ENCODE results near the gene CEP85L.

DNA sequence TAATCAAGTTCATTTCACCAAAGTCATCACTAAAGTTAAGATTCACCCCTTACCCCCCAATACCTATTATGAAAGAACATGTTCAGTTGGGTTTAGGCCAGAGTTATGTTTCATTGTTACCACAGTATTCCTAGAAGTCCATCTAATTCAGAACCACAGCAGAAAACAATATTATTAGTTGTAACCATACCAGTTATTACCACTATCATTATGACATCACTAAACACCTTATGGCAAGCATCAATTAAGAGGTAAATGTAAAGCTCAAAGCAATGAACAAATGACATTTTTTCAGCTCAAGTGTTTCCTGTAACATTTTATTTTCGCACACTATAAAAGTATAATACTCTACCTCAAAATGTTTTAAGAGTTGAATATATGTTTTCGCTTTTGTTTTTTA lies 4.4 kb downstream of the CEP85L start:
- TF ChIP-seq, protein P1, sequence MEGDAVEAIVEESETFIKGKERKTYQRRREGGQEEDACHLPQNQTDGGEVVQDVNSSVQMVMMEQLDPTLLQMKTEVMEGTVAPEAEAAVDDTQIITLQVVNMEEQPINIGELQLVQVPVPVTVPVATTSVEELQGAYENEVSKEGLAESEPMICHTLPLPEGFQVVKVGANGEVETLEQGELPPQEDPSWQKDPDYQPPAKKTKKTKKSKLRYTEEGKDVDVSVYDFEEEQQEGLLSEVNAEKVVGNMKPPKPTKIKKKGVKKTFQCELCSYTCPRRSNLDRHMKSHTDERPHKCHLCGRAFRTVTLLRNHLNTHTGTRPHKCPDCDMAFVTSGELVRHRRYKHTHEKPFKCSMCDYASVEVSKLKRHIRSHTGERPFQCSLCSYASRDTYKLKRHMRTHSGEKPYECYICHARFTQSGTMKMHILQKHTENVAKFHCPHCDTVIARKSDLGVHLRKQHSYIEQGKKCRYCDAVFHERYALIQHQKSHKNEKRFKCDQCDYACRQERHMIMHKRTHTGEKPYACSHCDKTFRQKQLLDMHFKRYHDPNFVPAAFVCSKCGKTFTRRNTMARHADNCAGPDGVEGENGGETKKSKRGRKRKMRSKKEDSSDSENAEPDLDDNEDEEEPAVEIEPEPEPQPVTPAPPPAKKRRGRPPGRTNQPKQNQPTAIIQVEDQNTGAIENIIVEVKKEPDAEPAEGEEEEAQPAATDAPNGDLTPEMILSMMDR (IDR thresholded peaks at IDR 0.05 in 2 of 3, conservative IDR thresholded peaks at IDR 0.05 in 1 of 3; ENCODE audit: borderline replicate concordance in 1 of 3, insufficient read depth in 1 of 3, low read depth in 2 of 3, low read length in 2 of 3): no peak
- TF ChIP-seq CEBPB (IDR thresholded peaks at IDR 0.05; ENCODE audit: low read depth): no peak
- no peak for TF ChIP-seq POLR2AphosphoS5 (IDR thresholded peaks at IDR 0.05; ENCODE audit: low read depth, low read length)
- TF ChIP-seq EZH2phosphoT487 (IDR thresholded peaks at IDR 0.05; ENCODE audit: borderline replicate concordance): no peak
- TF ChIP-seq SRF (IDR thresholded peaks at IDR 0.05; ENCODE audit: low read depth): no peak
- no peak for TF ChIP-seq YY1 (IDR thresholded peaks at IDR 0.05; ENCODE audit: extremely low read depth, insufficient replicate concordance, low read depth, low read length)

All from HCT116 (cell line).